Karpas-422 (cell line): ENCODE data around the gene PACSIN1. TPM values are rescaled to one million over a fixed set of nuclear protein-coding genes. Genes with fewer than 3 reads are reported as not detected.

ENCODE experiments used
- DNase-seq: peaks from one replicate; pipeline ENCODE4 v3.0.0-alpha.2; 2015
- H2AFZ ChIP-seq: fragments of 200-600 bp; sonication (generic); 2 replicates; pipeline ENCODE4 v1.6.1; 2014; ENCODE audit warnings: antibody characterized with exemption, low read length, mixed read lengths
- H3K27ac ChIP-seq: fragments of 200-600 bp; sonication (generic); 2 replicates; pipeline ENCODE4 v1.5.1; 2014; ENCODE audit warnings: mild to moderate bottlenecking, low read length, moderate library complexity
- H3K27me3 ChIP-seq: fragments of 200-600 bp; sonication (generic); 2 replicates; pipeline ENCODE4 v1.6.1; 2014; ENCODE audit warnings: low read length, mixed read lengths
- H3K36me3 ChIP-seq: fragments of 200-600 bp; sonication (generic); 2 replicates; pipeline ENCODE4 v1.6.1; 2014; ENCODE audit warnings: low read length, mixed read lengths; ENCODE audit not compliant: insufficient read depth
- H3K4me1 ChIP-seq: fragments of 200-600 bp; sonication (generic); 2 replicates; pipeline ENCODE4 v1.6.1; 2014; ENCODE audit warnings: mild to moderate bottlenecking, low read length, mixed read lengths
- H3K4me2 ChIP-seq: fragments of 200-600 bp; sonication (generic); 2 replicates; pipeline ENCODE4 v1.6.1; 2014; ENCODE audit warnings: low read length, low read depth, mild to moderate bottlenecking; ENCODE audit not compliant: poor library complexity, severe bottlenecking
- H3K4me3 ChIP-seq: fragments of 200-600 bp; sonication (generic); 2 replicates; pipeline ENCODE4 v1.5.1; 2014; ENCODE audit warnings: mild to moderate bottlenecking, antibody characterized with exemption, low read length, mixed read lengths
- H3K79me2 ChIP-seq: fragments of 200-600 bp; sonication (generic); 2 replicates; pipeline ENCODE4 v1.6.1; 2014; ENCODE audit warnings: mild to moderate bottlenecking, low read length, mixed read lengths
- H3K9ac ChIP-seq: fragments of 200-600 bp; sonication (generic); 2 replicates; pipeline ENCODE4 v1.6.0; 2014; ENCODE audit warnings: low read length
- H3K9me2 ChIP-seq: fragments of 200-600 bp; sonication (generic), shearing (Covaris generic); replicated peaks from 2 replicates; pipeline ENCODE4 v1.6.0; 2014; ENCODE audit warnings: mild to moderate bottlenecking, low read length, moderate library complexity; ENCODE audit not compliant: insufficient read depth
- H3K9me3 ChIP-seq: fragments of 300-700, 200-600 bp; sonication (generic); 2 replicates; pipeline ENCODE4 v1.6.1; 2014; ENCODE audit warnings: low read length, mixed read lengths
- H4K20me1 ChIP-seq: fragments of 200-600 bp; sonication (generic); 2 replicates; pipeline ENCODE4 v1.6.1; 2014; ENCODE audit warnings: mild to moderate bottlenecking, antibody characterized with exemption, low read length, low read depth; ENCODE audit not compliant: insufficient read depth
- total RNA-seq: library from RNA; depleted of rRNA; stranded (reverse); fragments of >200 nt; shearing (Covaris generic); gene quantifications from 2 replicates; pipeline ENCODE4 v1.2.3, GENCODE V29; 2014; ENCODE audit warnings: low replicate concordance

Gene PACSIN1
- total RNA-seq, 1 experiment from 2014 or later = not detected

GRCh38 chr6:34551720-34552119, 85.8 kb downstream of the PACSIN1 start:
- no peaks in the 10 kb centered on the region for H3K36me3 ChIP-seq
- no peaks in the 10 kb centered on the region for H4K20me1 ChIP-seq
- no peaks in the 10 kb centered on the region for H3K27me3 ChIP-seq
- no peak overlapping the region for H3K4me3 ChIP-seq
- no peak overlapping the region for H3K9ac ChIP-seq
- no peaks in the 10 kb centered on the region for H3K9me3 ChIP-seq
- no peak overlapping the region for H3K27ac ChIP-seq
- H3K79me2 ChIP-seq = no peaks in the 10 kb centered on the region
- H3K4me2 ChIP-seq = no peak overlapping the region
- DNase-seq = no peak
- no peaks in the 10 kb centered on the region for H3K4me1 ChIP-seq
- no peaks in the 10 kb centered on the region for H3K9me2 ChIP-seq
- H2AFZ ChIP-seq = no peak overlapping the region

GRCh38 chr6:34552620-34553019, 86.7 kb downstream of the PACSIN1 start:
- no peak overlapping the region for H3K4me3 ChIP-seq
- no peaks in the 10 kb centered on the region for H3K79me2 ChIP-seq
- H3K4me2 ChIP-seq = no peak overlapping the region
- H3K9ac ChIP-seq = no peak overlapping the region
- H3K9me2 ChIP-seq = no peaks in the 10 kb centered on the region
- H2AFZ ChIP-seq = no peak overlapping the region
- DNase-seq = no peak
- H3K36me3 ChIP-seq = no peaks in the 10 kb centered on the region
- no peak overlapping the region for H3K27ac ChIP-seq
- H3K27me3 ChIP-seq = no peaks in the 10 kb centered on the region
- no peaks in the 10 kb centered on the region for H4K20me1 ChIP-seq
- no peaks in the 10 kb centered on the region for H3K9me3 ChIP-seq
- H3K4me1 ChIP-seq = no peaks in the 10 kb centered on the region

GRCh38 chr6:34553146-34553545, 87.3 kb downstream of the PACSIN1 start:
- Histone ChIP-seq H3K79me2 (no peaks in the 10 kb centered on the region), H3K4me3 (no peak overlapping the region), H3K4me1 (no peaks in the 10 kb centered on the region), H3K36me3 (no peaks in the 10 kb centered on the region), H2AFZ (no peak overlapping the region), H4K20me1 (no peaks in the 10 kb centered on the region), H3K9ac (no peak overlapping the region), H3K4me2 (no peak overlapping the region), H3K9me3 (no peaks in the 10 kb centered on the region), H3K9me2 (no peaks in the 10 kb centered on the region), H3K27ac (no peak overlapping the region), H3K27me3 (no peaks in the 10 kb centered on the region)
- no peak for DNase-seq

- H3K9me2 ChIP-seq = no peaks in the 10 kb centered on the region
- no peaks in the 10 kb centered on the region for H3K27me3 ChIP-seq
- no peaks in the 10 kb centered on the region for H3K9me3 ChIP-seq
- no peak overlapping the region for H3K4me2 ChIP-seq
- H3K79me2 ChIP-seq = no peaks in the 10 kb centered on the region
- no peak overlapping the region for H3K9ac ChIP-seq
- H2AFZ ChIP-seq = no peak overlapping the region
- no peaks in the 10 kb centered on the region for H3K36me3 ChIP-seq
- H3K27ac ChIP-seq = no peak overlapping the region
- DNase-seq = no peak
- no peak overlapping the region for H3K4me3 ChIP-seq
- no peaks in the 10 kb centered on the region for H4K20me1 ChIP-seq
- H3K4me1 ChIP-seq = no peaks in the 10 kb centered on the region
These were observed 87.9 kb downstream of the PACSIN1 start for GRCh38 chr6:34553750-34554149.

GRCh38 chr6:34554291-34555006, 88.6 kb downstream of the PACSIN1 start:
- Histone ChIP-seq H3K27me3 (no peaks in the 10 kb centered on the region), H4K20me1 (no peaks in the 10 kb centered on the region), H3K4me2 (no peak overlapping the region), H3K9me2 (no peaks in the 10 kb centered on the region), H3K79me2 (no peaks in the 10 kb centered on the region), H3K27ac (no peak overlapping the region), H3K36me3 (no peaks in the 10 kb centered on the region), H3K9ac (no peak overlapping the region), H2AFZ (no peak overlapping the region), H3K4me1 (no peaks in the 10 kb centered on the region), H3K4me3 (no peak overlapping the region), H3K9me3 (no peaks in the 10 kb centered on the region)
- DNase-seq = no peak

GRCh38 chr6:34555007-34555322, 89.1 kb downstream of the PACSIN1 start:
- Histone ChIP-seq H3K36me3 (no peaks in the 10 kb centered on the region), H2AFZ (no peak overlapping the region), H3K4me2 (no peak overlapping the region), H3K4me1 (no peaks in the 10 kb centered on the region), H3K9ac (no peak overlapping the region), H3K27me3 (no peaks in the 10 kb centered on the region), H3K27ac (no peak overlapping the region), H3K9me3 (no peaks in the 10 kb centered on the region), H3K9me2 (no peaks in the 10 kb centered on the region), H3K4me3 (no peak overlapping the region), H4K20me1 (no peaks in the 10 kb centered on the region), H3K79me2 (no peaks in the 10 kb centered on the region)
- DNase-seq = no peak

- Histone ChIP-seq H3K27ac (no peak overlapping the region), H3K4me1 (no peaks in the 10 kb centered on the region), H3K4me2 (no peak overlapping the region), H3K9me3 (no peaks in the 10 kb centered on the region), H4K20me1 (no peaks in the 10 kb centered on the region), H3K27me3 (no peaks in the 10 kb centered on the region), H3K9me2 (no peaks in the 10 kb centered on the region), H3K79me2 (no peaks in the 10 kb centered on the region), H3K4me3 (no peak overlapping the region), H3K9ac (no peak overlapping the region), H2AFZ (no peak overlapping the region), H3K36me3 (no peaks in the 10 kb centered on the region)
- no peak for DNase-seq
These were observed 89.5 kb downstream of the PACSIN1 start for GRCh38 chr6:34555328-34555727.

GRCh38 chr6:34556031-34556471, 90.2 kb downstream of the PACSIN1 start, which contains the start of gene SPDEF:
Gene SPDEF, minus strand, starts transcription at chr6:34556329. Its CDS starts 11,874 bp downstream, at chr6:34544455.
- DNase-seq = no peak
- Histone ChIP-seq H3K9me3 (no peaks in the 10 kb centered on the region), H3K9me2 (no peaks in the 10 kb centered on the region), H4K20me1 (no peaks in the 10 kb centered on the region), H3K27me3 (no peaks in the 10 kb centered on the region), H3K4me1 (no peaks in the 10 kb centered on the region), H3K4me2 (no peak within 1 kb of the TSS), H3K27ac (no peak within 1 kb of the TSS), H3K36me3 (no peaks in the 10 kb centered on the region), H3K4me3 (no peak within 1 kb of the TSS), H3K79me2 (no peaks in the 10 kb centered on the region), H2AFZ (no peak within 1 kb of the TSS), H3K9ac (no peak within 1 kb of the TSS)
